SK-MEL-5 (cell line): ENCODE results near the gene GNG2. TPM values are rescaled to one million over a fixed set of nuclear protein-coding genes. Genes with fewer than 3 reads are reported as not detected.
A peak's percentile ranks its signal among the peaks of the same experiment; 100 is the strongest.

Experiments
- DNase-seq: peaks from one replicate; pipeline ENCODE4 v3.0.0-alpha.2; 2016; ENCODE audit warnings: low read depth, low spot score
- in situ Hi-C: cut with HindIII; loops from 2 replicates; pipeline ENCODE4 v1.10.0; 2016; ENCODE audit warnings: low sequenced_read_pairs, high pct_unique_total_duplicates, low pct_unique_long_range_greater_than_20kb
- total RNA-seq: library from RNA; depleted of rRNA; stranded (reverse); fragments of >200 nt; shearing (Covaris generic); gene quantifications from 2 replicates; pipeline ENCODE4 v1.2.3, GENCODE V29; 2014

GNG2 gene
- total RNA-seq, 1 experiment from 2014 or later, result 19.1 TPM

DNA sequence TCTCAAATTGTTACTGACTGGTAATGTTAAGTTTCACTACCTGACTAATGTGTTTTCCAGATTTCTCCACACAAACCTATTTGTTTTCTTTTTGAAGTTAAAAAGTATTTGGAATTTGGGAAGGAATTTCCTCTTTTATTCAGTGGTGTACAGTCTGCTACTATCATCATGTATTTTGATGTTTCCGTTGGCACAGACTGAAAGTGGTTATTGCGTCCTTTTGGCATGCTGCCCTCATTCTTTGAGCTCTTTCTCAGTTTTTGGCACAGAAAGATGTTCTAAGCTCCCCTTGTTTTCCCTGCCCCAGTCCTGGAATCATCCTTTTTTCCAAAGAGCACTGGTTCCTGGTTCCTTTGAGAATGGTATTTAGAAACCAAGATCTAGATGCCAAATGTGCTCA is 97.5 kb downstream of the GNG2 start:
- in situ Hi-C loops, result no loop called here
- no peak for DNase-seq

GRCh38 chr14:51959928-51960327 is 99.5 kb downstream of the GNG2 start:
- in situ Hi-C loops, result no loop called here
- DNase-seq, result no peak

DNA sequence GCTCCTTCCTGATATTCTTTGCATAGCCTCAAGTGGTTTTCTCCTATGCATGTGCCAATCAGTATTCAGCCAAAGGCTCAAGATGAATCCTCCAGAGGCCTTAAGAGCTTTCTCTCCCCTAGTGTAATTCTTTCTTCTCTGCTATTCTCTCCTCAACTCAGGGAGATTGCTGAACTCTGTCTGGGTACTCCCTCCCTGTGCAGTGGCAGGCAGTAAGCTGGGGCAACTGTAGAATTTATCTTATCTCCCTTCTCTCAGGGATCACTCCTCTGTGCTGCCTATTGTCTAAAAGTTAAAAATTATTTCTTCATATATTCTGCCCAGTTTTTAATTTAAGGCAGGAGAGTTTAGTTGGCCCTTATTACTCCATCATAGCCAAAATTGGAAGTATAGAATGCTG is 100.5 kb downstream of the GNG2 start:
- in situ Hi-C loops, result no loop called here

GRCh38 chr14:51962711-51963110 is 102.3 kb downstream of the GNG2 start:
- in situ Hi-C loops, result no loop called here
- DNase-seq, result no peak

More for the DNA sequence above, 100.5 kb downstream of the GNG2 start:
- no peak for DNase-seq

DNA sequence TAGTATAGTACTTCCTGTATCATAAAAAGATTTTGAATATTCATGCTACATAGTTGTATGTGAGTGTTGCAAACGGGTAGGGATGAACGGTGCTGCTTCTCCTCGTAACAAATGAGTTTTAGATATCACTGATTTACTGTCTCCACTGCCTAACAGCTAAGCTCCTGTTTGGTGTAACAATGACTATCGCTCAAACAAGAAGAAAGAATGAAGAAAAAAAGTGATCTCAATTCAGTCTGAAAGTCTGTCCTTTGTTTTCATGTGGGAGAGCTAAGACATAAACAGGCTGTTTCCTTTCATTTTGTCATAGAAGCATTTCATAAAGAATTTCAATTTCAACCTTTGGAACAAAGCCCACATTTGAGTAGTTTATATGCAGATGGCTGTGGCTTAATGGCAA is 102.9 kb downstream of the GNG2 start:
- in situ Hi-C loops, result no loop called here
- peak; percentile 68 for DNase-seq

DNA sequence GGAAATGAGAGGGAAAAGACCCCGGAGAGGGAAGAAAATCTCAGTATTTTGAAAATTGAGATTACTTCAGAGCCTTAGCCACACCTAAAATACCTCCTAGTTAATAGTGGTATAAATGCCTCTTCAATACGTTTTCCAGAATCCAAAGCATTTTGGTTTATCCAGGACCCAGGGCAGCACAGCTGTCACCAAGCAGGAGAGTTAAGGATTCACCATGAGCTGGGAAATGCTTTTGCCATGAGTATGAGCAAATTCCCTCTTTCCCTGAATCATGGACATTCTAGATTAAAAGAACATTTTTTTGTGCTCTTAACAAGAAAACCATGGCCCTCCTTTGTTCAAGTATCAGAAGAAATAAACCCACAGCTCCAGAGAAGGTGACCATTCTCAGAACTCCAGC is 107.1 kb downstream of the GNG2 start:
- DNase-seq, result no peak
- in situ Hi-C loops, result no loop called here

GRCh38 chr14:51969852-51970540 is 109.6 kb downstream of the GNG2 start:
- in situ Hi-C loops, result no loop called here
- DNase-seq, result no peak

- DNase-seq, result no peak
- in situ Hi-C loops, result no loop called here
These were observed 112.2 kb downstream of the GNG2 start for GRCh38 chr14:51972566-51972965.

DNA sequence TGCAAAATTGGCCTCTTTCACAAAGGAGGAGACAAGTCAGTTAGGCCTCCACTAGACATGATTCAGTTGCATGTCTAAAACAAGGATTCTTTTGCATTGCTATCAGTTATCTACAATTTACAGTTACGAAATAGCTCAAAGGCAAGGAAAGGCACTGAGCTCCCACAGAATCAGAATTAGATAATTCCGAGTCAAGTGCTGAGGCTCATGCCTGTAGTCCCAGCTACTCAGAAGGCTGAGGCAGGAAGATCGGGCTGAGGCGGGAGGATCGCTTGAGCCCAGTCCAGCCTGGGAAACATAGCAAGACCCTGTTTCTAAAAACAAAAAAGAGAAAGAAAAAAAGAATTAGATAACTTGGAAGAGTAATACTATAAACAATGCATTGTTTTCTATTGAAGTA is 116.7 kb downstream of the GNG2 start:
- in situ Hi-C loops, result no loop called here
- DNase-seq, result no peak

DNA sequence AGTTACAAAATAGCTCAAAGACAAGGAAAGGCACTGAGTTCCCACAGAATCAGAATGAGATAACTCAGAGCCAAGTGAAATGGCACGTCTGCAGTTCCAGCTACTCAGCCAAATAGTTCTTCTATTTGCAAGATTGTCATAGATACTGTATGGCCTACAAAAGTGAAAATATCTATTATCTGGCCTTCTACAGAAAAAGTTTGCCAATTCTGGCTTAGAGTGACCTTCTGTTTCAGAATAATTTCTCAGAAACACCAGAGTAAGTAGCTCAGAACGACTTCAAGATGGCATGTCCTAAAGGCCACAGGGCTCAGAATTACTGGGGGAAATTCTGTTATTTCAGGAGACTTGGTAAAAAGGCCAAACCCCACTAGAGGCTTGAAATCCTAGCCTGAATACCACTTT is 118.3 kb downstream of the GNG2 start:
- in situ Hi-C loops, result no loop called here
- peak; percentile 4 for DNase-seq

GRCh38 chr14:51979088-51979709 is 118.8 kb downstream of the GNG2 start:
- peak; percentile 86 for DNase-seq
- in situ Hi-C loops, result no loop called here

GRCh38 chr14:51981218-51981854 is 120.9 kb downstream of the GNG2 start:
- in situ Hi-C loops, result no loop called here

DNA sequence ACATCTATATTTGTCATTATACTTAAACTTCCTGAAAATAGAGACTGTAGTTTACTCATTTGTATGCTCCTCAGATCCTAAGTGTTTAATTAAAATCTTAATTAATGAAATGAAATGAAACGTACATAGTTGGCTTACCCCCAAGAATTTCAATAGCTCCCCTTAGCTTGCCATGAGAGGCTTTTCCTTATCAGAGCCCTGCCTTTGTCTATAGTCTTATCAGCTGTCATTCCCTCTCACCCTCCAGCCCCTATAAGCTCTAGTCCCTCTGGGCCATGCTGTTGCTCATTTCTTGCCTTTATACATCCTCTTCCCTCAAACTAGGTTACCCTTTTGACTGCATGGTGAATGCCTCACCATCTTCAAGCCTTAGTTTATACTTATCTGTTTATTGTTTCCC is 127.8 kb downstream of the GNG2 start:
- no peak for DNase-seq
- in situ Hi-C loops, result no loop called here

More at GRCh38 chr14:51981218-51981854, 120.9 kb downstream of the GNG2 start:
- no peak for DNase-seq

DNA sequence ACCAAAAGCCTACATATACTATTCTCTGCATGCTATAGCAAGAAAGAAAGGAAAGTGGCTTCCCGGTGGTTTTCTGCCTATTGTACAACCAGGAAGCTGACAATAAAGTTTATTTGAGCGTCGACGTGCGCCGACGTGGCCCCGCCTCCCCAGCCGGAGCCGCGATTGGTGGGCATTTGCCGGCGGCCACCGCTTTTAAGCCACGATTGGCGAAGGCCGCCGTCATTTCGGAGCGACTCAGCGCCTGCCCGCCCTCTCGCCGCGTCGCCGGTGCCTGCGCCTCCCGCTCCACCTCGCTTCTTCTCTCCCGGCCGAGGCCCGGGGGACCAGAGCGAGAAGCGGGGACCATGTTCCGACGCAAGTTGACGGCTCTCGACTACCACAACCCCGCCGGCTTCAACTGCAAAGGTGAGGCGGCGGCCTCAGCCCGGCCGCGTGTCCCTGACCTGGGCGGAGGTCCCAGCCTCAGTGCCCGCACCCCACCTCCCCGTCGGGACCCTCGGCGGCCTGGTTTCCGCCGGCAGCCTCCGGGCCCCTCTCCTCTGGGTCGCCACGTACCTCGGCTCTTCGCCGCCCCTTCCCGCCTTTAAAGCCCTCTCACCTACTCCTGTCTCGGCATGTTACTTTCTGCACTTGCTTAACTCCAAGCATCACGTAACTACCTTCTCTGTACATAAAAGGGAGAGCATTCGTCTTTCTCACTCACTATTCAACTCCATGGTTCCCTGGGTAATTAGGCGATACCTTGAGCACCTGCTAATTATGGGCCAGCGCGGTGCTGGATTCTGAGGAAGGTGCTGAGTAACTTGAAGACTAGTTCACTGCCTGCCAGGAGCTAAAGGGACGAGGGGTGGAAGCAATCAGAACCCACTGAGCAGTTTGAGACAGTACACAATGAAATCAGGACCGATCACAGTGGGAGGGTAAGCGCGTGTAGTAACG is 129.2 kb downstream of the GNG2 start, which contains the start of gene RTRAF:
Gene RTRAF, plus strand, starts transcription at position 254 of the 942 bp plus-strand sequence. Its CDS starts 94 bp downstream, at position 348.
- in situ Hi-C loops, result no loop called here
- DNase-seq, result peak; percentile 84

GRCh38 chr14:51990488-51990887 is 130.1 kb downstream of the GNG2 start:
- in situ Hi-C loops, result no loop called here
- DNase-seq, result no peak

DNA sequence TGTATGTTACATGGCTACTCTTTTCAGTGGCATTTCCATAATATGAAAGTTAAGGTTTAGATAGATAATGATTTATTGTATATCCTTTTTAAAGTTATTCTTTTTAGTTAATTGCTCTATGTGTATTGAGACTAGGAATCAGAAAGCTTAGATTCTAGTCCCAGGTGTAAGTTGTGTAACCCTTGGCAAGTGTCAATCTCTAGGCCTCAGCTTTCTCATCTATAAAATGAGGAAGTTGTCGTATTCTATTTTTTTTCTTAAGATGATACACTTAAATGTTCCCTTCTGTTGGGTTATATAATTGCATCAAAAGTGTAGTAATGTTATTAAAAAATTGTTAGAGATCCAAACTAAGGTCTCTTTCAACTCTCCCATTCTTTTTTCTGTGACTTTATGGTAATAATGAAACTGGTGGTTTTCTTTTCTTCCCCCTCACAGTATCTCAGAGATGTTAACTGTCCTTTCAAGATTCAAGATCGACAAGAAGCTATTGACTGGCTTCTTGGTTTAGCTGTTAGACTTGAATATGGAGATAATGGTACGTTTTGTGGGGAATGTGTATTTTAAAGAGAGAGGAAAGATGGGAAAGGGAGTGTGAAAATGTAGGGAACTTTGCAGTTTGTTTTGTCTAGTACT is 133.0 kb downstream of the GNG2 start:
- no peak for DNase-seq
- in situ Hi-C loops, result no loop called here

- DNase-seq, result peak; percentile 49
- in situ Hi-C loops, result no loop called here
These were observed 135.8 kb downstream of the GNG2 start for GRCh38 chr14:51996148-51996746.
